CD4-positive, alpha-beta T cell treated with Interleukin-2 at 100 ng/mL for 4 hours (primary cell): ENCODE results near the gene SIK3.
A peak's percentile ranks its signal among the peaks of the same experiment; 100 is the strongest.
"Not testable (repeated sequence)": the region's sequence is repeated elsewhere in the genome, so short reads cannot be mapped to it uniquely, and the experiment has no call there.

Source experiments
- DNase-seq: peaks from one replicate; pipeline ENCODE4 v3.0.0-alpha.2; 2020; ENCODE audit warnings: low spot score

The SIK3 gene

DNA sequence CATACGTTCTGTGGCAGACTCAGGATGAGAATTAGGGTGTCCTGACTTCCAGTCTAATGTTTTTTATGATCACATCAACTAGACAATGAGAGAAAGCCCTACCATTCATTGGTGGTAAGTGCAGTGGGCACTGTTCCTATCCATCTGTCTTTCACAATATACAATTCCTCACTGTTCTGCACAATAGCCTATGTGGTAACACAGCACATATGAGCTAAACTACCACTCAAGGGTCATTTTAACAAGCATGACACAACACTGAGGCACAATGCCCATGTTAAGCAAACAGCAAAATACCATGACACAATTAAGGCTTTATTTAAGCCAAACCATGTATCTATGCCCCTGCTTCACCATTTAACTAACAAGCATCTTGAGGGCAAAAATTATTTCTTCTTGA, 52.3 kb downstream of the SIK3 start:
- DNase-seq = no peak

DNA sequence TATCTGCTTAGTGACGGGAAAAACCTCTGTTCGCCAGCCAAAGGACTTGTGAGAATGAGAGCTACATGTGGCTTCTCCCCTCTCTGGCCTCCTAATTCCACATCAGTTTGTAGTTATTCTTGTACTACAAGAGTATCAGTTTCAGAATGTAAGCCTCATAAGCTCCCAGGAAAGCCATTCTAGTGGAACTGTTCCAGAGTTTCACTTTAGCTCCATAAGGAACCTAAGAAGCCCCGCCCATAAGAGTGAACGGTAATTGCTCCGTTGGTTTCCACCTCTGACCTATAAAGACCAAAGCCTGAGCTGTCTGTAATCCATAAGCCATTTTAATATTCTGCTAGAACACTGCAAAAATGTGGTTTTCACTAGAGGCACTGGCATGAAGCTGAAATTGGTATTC, 53.0 kb downstream of the SIK3 start:
- no peak for DNase-seq

DNA sequence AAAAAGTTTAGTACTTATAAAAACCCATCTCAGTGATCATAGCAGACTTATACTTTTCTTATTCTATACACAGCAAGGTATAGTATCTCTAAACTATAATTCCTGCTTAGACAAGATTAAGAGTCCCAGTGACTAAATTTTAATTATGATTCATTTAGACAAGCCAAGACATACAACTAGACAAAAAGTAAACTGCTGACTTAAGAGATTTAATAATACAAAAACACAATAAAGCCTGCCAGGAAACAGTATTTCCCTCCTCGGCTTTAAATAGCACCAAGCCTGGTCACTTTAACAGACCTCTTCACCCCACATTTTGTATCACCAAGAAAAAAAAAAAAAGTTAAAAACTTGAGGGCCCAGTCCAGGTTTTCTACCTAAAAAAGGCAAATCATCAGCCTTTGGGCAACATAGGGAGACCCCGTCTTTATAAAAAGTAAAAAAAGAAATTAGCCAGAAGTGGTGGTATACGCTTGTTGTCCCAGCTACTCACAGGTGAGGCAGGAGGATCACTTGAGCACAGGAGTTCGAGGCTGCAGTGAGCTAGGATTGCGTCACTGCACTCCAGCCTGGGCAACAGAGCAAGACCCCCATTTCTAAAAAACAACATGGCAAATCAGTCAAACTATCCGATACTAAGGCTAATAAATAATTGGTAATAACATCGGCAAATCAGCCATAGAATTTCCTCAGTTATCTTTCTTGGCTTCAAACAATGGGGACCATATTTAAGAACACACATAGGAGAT, 53.8 kb downstream of the SIK3 start:
- DNase-seq = no peak

DNA sequence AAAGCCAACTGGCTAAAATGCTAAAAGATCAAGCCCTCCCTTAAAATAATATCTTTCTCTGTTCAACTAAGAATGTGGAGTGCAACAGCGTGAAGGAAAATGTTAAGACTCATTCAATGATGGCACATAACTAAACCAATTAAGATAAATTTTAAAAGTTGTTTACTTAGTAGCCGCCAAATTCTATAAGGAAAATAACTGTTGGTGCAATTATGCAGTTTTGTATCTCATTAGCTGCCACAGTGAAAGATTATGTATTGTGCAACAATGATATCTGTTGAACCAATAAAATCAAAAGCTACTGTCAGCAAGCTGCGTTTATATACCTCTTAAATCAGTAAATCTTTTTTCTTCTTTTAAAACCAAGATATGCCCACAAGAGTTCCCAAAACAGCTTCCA, 55.5 kb downstream of the SIK3 start:
- no peak for DNase-seq

DNA sequence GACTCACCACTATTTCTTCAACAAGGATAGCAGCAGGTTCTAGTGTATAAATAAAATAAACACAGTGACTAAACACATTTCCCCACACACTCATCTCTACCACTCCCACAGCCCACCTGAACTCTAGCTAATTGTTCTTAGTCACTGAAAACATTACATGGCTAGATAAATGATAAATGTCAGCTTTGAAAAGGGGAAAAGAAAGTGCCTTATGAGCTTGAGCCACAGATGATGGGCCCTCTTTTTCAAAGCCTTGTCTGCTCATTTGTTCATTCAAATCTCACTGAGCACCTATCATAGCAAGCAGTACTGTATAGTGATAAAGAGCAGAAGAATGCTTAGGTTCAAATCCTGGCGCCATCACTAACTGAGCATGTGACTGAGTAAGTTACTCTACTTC, 58.3 kb downstream of the SIK3 start:
- DNase-seq = peak; percentile 31

DNA sequence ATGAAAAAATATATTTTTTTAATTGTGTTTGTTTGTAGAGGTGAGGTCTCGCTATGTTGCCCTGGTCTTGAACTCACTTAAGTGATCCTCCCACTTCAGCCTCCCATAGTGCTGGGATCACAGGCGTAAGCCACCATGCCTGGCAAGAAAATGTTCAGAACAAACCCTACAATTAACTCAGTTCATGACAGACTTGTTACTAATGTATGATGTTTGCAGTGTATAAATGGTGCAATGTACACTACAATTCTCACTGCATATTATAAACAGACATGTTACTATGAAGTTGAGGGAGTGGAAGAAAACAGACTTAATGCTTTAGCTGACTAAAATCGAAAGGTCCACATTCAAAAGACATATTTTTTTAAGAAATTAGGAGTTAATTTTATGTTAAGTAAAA, 59.0 kb downstream of the SIK3 start:
- no peak for DNase-seq

DNA sequence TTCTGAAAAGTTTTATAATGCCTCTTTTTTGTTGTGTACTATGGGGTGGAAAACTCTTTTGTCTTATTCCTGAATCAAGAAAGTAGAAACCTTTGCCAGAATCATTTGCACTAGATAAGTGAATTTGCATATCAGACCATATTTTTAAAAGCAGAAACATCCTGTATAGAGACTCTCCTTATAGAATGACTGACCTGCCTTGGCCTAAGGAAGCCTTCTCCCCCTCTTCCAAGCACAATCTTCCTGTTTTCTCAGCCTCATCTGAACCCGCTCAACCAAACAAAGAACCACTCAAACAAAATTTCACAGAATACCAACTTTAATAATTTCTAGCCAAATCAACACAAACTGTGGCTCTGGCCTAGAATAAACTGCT, 60.3 kb downstream of the SIK3 start:
- no peak for DNase-seq

DNA sequence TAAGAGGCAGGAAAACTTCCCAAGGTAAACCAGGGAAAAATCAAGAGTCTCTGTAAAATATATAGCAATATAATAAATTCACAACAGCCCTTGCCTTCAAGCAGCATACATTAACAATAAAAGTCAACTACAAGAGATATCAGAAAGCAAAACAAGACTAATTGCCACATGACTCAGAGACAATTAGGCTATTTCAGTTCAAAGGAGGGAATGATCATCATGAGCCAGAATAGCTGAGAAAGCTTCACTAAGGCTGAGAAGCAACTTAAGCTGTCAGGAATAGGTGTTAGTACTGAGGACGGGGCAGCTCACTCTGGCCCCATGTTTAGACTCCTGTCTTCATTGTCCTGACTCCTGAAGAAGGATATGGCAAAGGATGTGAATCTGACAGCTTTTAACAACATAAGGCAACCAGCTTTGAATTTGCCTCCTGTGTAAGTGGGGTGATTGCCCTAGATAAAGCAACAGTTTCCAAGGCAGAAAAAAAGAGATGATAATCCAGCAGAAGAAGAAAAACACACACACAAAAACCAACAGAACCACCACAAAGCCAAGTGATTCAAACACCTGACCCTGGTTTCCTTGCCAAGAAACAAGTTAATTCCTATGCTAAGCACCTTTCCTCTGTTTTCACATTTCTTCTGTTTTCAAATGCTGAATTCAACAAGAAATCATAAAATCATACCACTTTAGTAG, 60.8 kb downstream of the SIK3 start:
- DNase-seq = peak; percentile 48

DNA sequence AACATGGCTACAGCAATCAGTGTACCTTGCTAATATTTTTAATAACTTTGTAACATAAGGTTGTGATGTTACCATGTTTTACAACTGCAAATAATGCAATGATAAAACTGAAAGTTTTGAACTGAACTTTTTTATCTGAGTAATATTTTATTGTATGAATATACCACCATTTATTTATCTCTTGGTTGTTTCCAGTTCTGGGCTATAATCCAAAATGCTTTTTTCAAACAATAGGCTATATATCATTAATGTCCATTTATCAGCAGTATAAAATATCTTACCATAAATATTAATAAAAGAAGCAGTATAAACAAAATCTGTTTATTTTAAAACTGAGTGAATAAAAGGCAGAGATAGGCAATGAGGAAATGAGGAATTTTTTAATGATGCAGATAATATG, 63.3 kb downstream of the SIK3 start:
- no peak for DNase-seq

DNA sequence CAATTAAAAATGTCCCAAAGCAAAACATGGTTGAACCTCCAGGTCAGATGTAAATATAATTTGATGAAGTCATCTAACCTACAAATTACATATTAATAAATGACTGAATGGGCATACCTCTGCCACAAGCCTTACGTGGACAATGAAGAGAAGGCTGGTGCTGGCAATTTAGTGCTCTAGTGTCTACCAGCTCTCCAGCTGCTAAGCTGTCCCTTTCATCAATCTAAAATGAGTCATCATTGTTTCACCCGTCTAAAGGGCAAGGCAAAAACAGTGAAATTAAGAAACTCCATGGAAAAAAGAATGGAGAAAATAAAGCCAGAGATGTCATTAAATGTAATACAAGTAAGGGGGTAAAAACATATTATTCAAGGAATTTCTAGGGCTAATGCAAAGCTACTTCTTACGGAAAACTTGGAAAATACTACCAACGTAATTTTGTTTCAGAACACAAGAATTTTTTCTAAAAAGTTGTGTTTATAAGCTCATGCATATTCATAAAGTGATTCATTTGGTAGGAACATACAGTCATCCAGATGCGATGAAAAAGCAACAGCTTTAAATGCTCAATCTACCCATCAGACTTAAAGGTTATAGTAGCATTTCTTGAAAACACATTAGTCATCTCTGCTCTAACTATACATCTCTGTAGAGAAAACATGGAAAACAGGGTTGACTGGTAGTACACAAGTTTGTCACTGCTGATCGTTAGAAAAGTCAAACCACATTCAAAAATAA, 71.5 kb downstream of the SIK3 start:
- peak; percentile 49 for DNase-seq

DNA sequence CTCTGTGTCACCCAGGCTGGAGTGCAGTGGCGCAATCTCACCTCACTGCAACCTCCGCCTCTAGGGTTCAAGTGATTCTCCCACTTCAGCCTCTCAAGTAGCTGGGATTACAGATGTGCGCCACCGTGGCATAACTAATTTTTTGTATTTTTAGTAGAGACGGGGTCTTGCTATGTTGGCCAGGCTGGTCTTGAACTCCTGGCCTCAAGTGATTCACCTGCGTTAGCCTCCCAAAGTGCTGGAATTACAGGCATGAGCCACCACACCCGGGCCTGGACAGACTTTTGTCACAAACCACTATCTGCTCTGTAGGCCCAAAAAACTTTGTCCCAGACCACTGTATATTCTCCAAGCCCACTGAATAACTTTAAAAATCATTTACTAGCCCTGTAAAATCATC, 74.5 kb downstream of the SIK3 start:
- DNase-seq = not testable (repeated sequence)

DNA sequence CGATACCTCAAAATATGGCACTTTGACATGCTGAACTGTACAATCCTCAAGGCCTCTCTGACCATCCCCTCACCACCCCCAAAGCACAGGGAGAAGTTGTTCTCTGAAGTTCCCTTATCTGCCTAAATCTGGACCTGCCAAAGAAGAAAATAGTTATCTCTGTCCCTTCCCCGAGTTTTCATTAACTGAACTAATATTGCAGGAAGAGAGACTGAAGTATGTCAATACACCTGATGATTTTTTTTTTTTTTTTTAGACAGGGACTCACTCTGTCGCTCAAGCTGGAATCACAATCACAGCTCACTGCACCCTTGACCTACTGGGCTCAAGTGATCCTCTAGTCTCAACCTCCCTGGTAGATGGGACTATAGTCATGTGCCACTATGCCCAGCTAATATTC, 75.0 kb downstream of the SIK3 start:
- DNase-seq = no peak

DNA sequence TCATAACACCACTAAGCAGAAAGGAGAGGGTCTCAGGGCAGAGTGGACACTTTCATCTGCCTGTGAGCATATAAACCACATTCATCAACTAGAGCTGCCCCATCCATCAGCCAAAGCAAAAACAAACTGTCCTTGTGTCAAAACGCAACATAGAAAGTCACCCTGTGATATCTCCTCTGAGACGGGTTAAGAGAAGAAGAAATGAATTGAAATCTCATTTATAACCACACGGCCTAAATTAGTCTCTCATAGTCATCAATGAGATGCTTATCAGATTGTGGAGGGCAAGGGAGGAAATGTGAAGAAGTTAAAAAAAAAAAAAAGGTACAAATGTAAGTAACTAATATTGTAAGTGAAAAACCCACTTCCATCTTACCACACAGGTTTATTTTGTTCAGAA, 75.7 kb downstream of the SIK3 start:
- DNase-seq = peak; percentile 60

DNA sequence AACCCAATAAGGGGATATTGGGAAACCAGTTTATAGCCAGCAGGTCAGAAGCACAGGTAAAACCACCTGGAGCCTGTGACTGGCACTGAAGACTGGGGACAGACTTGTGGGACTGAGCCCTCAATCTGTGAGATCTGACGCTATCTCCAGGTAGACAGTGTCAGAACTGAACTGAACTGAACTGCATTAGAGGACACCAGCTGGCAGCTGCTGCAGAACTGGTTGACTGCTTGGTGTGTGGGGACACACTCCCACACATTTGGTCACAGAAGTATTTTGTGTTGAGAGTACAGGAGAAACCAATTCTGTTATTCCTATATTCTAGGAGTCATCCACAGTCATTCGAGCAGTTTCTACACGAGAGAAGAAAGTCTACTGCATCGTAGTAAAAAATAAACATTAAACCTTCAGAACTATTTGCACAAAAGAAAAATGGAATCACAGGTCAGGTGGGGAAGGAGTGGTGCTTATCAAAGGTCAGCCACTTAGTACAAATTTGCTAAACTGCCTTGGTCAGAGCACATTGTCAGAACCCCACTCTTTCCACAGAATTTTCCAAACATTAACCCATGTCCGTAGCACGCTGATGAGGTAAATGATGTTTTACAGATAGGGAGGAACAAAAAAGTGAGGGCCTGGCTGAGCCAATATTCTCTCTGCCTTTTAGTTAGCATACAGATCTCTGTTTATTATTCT, 77.2 kb downstream of the SIK3 start:
- DNase-seq = no peak

DNA sequence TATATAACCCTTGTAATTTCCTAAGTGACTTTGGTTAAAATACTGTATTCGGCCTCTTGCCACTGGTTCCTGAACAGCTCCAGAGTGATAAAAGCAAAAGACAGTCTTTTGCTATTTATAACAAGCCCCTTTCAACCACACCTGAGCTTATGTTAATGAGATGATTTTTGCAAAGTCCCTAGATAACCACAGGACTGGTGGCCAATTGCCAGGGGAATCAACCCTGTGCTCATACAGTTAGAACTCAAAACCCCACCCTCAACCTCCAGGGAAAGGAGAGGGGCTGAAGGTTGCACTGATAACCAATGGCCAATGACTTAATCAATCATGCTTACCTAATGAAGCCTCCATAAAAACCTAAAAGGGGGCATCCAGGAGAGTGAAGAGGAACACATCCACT, 77.9 kb downstream of the SIK3 start:
- no peak for DNase-seq

DNA sequence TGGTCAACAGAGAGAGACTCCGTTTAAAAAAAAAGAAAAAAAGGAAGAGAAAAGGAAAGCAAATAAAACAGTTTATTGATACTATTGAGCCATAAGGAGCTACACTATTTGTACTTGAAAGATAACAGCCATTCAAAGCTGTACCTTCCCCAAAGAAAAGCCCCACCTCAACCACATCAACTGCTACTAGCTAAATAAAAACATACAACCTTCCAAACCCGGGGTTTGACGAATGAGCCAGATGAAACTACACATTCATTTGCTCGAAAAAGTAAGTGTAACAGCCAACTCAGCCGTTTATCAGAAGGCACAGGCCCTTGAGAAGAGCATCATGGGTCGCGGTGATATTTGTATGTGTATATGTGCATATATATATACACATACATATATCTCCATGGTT, 78.4 kb downstream of the SIK3 start:
- DNase-seq = no peak

DNA sequence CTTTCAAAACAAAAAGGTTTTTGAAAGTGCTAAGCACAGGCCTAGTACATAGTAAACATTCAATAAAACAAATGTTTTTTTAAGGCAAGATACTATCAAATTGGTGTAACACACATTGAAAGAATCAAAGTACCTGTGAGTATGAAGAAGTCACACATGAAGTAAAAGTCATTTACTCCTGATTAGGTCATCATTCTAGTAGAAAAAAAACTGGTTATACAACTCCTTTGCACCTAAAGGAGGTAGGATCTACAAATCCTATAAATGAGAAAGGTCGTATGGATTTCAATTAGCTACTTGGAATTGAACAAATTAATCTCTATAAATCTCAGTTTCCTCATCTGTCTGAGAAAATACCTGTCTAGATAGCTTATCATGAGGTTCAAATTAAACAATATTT, 80.8 kb downstream of the SIK3 start:
- DNase-seq = no peak

DNA sequence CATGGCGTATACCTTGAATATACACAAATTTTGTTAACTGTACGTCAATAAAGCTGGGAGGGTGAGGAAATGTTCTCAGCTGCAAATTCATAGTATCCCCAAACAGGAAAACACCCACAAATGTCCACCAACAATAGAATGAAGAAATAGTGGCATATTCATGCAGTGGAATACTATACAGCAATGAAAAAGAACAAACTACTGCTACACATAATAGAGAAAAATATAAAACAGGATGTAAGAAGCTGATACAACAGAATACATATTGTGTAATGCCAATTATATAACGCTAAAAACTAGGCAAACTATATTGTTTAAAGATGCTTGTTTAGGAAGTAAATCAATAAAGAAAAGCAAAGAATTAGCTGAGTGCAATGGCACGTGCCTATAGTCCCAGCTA, 81.5 kb downstream of the SIK3 start:
- DNase-seq = no peak

DNA sequence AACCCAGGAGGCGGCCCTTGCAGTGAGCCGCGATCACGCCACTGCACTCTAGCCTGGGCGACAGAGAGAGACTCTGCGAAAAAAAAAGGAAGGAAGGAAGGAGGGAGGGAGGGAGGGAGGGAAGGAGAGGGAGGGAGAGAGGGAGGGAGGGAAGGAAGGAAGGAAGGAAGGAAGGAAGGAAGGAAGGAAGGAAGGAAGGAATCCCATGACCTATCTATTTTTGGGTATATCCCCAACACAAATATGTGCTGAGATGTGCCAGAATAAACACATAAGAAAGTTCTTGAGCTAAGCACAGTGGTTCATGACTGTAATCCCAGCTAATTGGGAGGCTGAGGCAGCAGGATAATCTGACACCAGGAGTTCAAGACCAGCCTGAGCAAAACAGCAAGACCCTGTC, 82.0 kb downstream of the SIK3 start:
- DNase-seq = no peak

DNA sequence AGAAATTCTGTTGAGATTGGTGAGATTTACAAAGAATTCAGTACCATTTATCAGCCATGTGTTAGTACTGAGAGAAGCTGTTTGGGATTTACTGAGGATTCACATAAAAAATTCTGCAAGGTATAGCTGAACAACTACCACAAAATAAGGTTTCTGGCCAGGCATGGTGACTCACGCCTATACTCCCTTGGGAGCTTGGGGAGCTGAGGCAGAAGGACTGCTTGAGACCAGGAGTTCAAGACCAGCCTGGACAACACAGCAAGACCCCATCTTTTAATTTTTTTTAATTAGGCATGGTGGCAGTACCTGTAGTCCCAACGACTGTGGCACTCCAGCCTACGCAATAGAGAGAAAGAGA, 86.7 kb downstream of the SIK3 start:
- no peak for DNase-seq

DNA sequence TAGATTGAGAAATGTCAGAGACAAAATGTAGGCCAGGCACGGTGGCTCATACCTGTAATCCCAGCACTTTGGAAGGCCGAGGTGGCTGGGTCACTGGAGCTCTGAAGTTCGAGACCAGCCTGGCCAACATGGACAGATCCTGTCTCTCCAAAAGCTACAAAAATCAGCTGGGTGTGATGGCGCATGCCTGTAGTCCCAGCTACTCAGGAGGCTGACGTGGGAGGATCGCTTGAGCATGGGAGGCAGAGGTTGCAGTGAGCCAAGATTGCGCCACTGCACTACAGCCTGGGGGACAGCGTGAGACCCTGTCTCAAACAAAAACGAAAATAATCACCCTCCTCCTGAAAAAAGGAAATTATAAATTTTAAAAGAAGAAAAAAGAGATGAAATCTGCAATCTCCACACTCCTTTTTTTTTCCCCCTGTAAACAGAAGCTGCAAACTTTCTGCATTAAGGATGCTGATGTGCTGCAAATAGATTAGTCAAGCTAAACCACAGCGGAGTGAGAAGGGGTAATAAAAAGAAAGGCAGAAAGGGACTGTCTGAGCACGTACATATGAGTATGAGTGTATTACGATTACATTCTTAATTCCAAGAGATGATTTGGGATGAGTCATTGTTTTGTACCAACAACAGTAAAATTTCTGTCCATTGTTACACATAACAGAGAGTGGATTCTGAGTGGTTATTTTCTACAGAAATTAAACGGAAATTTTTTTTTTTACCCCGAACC, 87.3 kb downstream of the SIK3 start:
- DNase-seq = peak; percentile 77
